ENCODE data around the gene ZBTB32. TPM values are rescaled to one million over a fixed set of nuclear protein-coding genes. Genes with fewer than 3 reads are reported as not detected.
A peak's percentile ranks its signal among the peaks of the same experiment; 100 is the strongest.

ZBTB32 gene
- total RNA-seq, 2 donors from 2014 or later: not detected

GRCh38 chr19:35748106-35749020, 44.0 kb downstream of the ZBTB32 start, which contains the start of gene LIN37:
Gene LIN37, plus strand, starts transcription at chr19:35748576. Its CDS starts 149 bp downstream, at chr19:35748725.
- Histone ChIP-seq H3K4me3 (peak within 1 kb of the TSS; percentile 97), H3K36me3 (peaks cover 12% of the 10 kb centered on the region), H3K27me3 (replicated peaks; ENCODE audit: insufficient read depth) (no peaks in the 10 kb centered on the region), H3K27ac (peak within 1 kb of the TSS; percentile 71 to 83), H3K4me1 (ENCODE audit: control insufficient read depth in 1 of 2, low read depth in 2 of 2) (peaks cover 31 to 45% of the 10 kb centered on the region in 2 donors), H3K9me3 (no peaks in the 10 kb centered on the region)
- no peak for TF ChIP-seq CTCF (IDR thresholded peaks at IDR 0.05)
- DNase-seq (ENCODE audit: low spot score) (peak; percentile 99), ATAC-seq (ENCODE audit: insufficient number of reproducible peaks, low FRiP score, low read depth) (peak; percentile 93)

- Histone ChIP-seq H3K27ac (no peak overlapping the region), H3K36me3 (peaks cover 19% of the 10 kb centered on the region), H3K4me3 (no peak overlapping the region), H3K27me3 (replicated peaks; ENCODE audit: insufficient read depth) (no peaks in the 10 kb centered on the region), H3K9me3 (no peaks in the 10 kb centered on the region), H3K4me1 (ENCODE audit: control insufficient read depth in 1 of 2, low read depth in 2 of 2) (peaks cover 26 to 45% of the 10 kb centered on the region in 2 donors)
- ATAC-seq (ENCODE audit: insufficient number of reproducible peaks, low FRiP score, low read depth) (no peak), DNase-seq (ENCODE audit: low spot score) (no peak)
- no peak for TF ChIP-seq CTCF (IDR thresholded peaks at IDR 0.05)
Measured at GRCh38 chr19:35750167-35750566, 45.8 kb downstream of the ZBTB32 start.

- no peaks in the 10 kb centered on the region for H3K9me3 ChIP-seq
- TF ChIP-seq CTCF (IDR thresholded peaks at IDR 0.05): no peak
- DNase-seq (ENCODE audit: low spot score) (no peak), ATAC-seq (ENCODE audit: insufficient number of reproducible peaks, low FRiP score, low read depth) (no peak)
- no peak overlapping the region for H3K27ac ChIP-seq
- H3K27me3 ChIP-seq (replicated peaks; ENCODE audit: insufficient read depth): no peaks in the 10 kb centered on the region
- H3K4me3 ChIP-seq: no peak overlapping the region
- peaks cover 19% of the 10 kb centered on the region for H3K36me3 ChIP-seq
- peaks cover 21 to 51% of the 10 kb centered on the region in 2 donors for H3K4me1 ChIP-seq (ENCODE audit: control insufficient read depth in 1 of 2, low read depth in 2 of 2)
Measured at GRCh38 chr19:35751839-35752745, 47.7 kb downstream of the ZBTB32 start.

GRCh38 chr19:35752746-35753350, 48.5 kb downstream of the ZBTB32 start:
- Histone ChIP-seq H3K27ac (no peak overlapping the region), H3K4me3 (no peak overlapping the region), H3K36me3 (peaks cover 19% of the 10 kb centered on the region), H3K9me3 (no peaks in the 10 kb centered on the region), H3K4me1 (ENCODE audit: control insufficient read depth in 1 of 2, low read depth in 2 of 2) (peaks cover 17 to 51% of the 10 kb centered on the region in 2 donors), H3K27me3 (replicated peaks; ENCODE audit: insufficient read depth) (no peaks in the 10 kb centered on the region)
- ATAC-seq (ENCODE audit: insufficient number of reproducible peaks, low FRiP score, low read depth): no peak
- no peak for DNase-seq (ENCODE audit: low spot score)
- TF ChIP-seq CTCF (IDR thresholded peaks at IDR 0.05): no peak

All from thoracic aorta (tissue), 2 donors.